Stimulated activated CD8-positive, alpha-beta memory T cell treated with anti-CD3 and anti-CD28 coated beads, Interleukin-7, amount 100 ng/mL, for 48 hours (primary cell): ENCODE results near the gene COX7A2.

Source experiments
- DNase-seq, 2 donors: peaks; one replicate each; pipeline ENCODE4 v3.0.0-alpha.2; 2020; ENCODE audit warnings: low read depth in 1 of 2; ENCODE audit errors: extremely low read depth in 1 of 2

Gene COX7A2

GRCh38 chr6:75268988-75269354, 25.4 kb upstream of the COX7A2 start:
- DNase-seq = no peak

- no peak for DNase-seq
These were observed 24.8 kb upstream of the COX7A2 start for GRCh38 chr6:75268121-75268987.

GRCh38 chr6:75267461-75267860, 23.9 kb upstream of the COX7A2 start:
- no peak for DNase-seq

GRCh38 chr6:75266716-75267291, 23.2 kb upstream of the COX7A2 start:
- DNase-seq = no peak

- no peak for DNase-seq
These were observed 19.8 kb upstream of the COX7A2 start for GRCh38 chr6:75263401-75263750.

GRCh38 chr6:75262716-75263400, 19.3 kb upstream of the COX7A2 start:
- no peak for DNase-seq

GRCh38 chr6:75261299-75261698, 17.7 kb upstream of the COX7A2 start:
- no peak for DNase-seq

GRCh38 chr6:75257343-75258087, 13.9 kb upstream of the COX7A2 start:
- DNase-seq = no peak

- DNase-seq = no peak
These were observed 7.0 kb upstream of the COX7A2 start for GRCh38 chr6:75250552-75250951.

- no peak for DNase-seq
These were observed 6.2 kb upstream of the COX7A2 start for GRCh38 chr6:75249837-75250236.

- no peak for DNase-seq
These were observed 2.8 kb upstream of the COX7A2 start for GRCh38 chr6:75246386-75246785.

GRCh38 chr6:75244063-75244584, 523 bp upstream of the COX7A2 start:
- DNase-seq = no peak

GRCh38 chr6:75236630-75237029, 7.0 kb downstream of the COX7A2 start:
- no peak for DNase-seq

GRCh38 chr6:75235271-75235670, 8.3 kb downstream of the COX7A2 start:
- DNase-seq = no peak

- no peak for DNase-seq
These were observed 9.3 kb downstream of the COX7A2 start for GRCh38 chr6:75234126-75234865.

- DNase-seq = no peak
These were observed 10.4 kb downstream of the COX7A2 start for GRCh38 chr6:75233092-75233615.

- no peak for DNase-seq
These were observed 12.9 kb downstream of the COX7A2 start for GRCh38 chr6:75230484-75231325.

GRCh38 chr6:75224303-75224926, 19.2 kb downstream of the COX7A2 start:
- DNase-seq = no peak

GRCh38 chr6:75223428-75223827, 20.2 kb downstream of the COX7A2 start:
- no peak for DNase-seq
